SU-DHL-6 (cell line): ENCODE results near the gene CPNE2.

ENCODE experiments used
- EZH2phosphoT487 ChIP-seq: fragments of 200-600 bp; sonication (generic), shearing (Covaris generic); conservative IDR thresholded peaks from 2 replicates; pipeline ENCODE4 v1.6.1; 2018; ENCODE audit warnings: mild to moderate bottlenecking, antibody characterized with exemption, low read length, moderate library complexity, mixed read lengths
- TF ChIP-seq, protein P1 (sequence below): fragments of 200-600 bp; sonication (generic); IDR thresholded peaks from one replicate; pipeline ENCODE4 v1.5.1; 2017; ENCODE audit warnings: antibody characterized with exemption, mild to moderate bottlenecking, low read length, moderate library complexity; ENCODE audit not compliant: insufficient read depth, poor library complexity, severe bottlenecking

DNA sequence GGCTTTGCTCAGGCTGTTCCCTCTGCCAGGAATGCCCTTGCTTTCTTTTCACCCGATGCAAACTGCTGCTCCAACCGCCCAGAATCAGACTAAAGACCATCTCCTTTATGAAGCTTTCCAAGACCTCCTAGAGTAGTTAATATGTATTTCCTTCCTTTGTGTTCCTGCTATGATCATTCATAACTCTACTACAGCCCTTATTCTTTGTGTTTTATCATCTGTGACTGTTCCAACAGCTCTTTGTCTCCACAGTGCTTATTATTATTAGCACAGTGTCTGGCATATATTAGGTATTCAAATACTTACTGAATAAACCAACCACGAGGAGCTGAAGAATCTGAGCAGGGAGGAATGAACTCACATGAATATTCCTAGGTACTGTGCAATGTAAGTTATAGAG, 85.8 kb downstream of the CPNE2 start:
- TF ChIP-seq, protein P1, sequence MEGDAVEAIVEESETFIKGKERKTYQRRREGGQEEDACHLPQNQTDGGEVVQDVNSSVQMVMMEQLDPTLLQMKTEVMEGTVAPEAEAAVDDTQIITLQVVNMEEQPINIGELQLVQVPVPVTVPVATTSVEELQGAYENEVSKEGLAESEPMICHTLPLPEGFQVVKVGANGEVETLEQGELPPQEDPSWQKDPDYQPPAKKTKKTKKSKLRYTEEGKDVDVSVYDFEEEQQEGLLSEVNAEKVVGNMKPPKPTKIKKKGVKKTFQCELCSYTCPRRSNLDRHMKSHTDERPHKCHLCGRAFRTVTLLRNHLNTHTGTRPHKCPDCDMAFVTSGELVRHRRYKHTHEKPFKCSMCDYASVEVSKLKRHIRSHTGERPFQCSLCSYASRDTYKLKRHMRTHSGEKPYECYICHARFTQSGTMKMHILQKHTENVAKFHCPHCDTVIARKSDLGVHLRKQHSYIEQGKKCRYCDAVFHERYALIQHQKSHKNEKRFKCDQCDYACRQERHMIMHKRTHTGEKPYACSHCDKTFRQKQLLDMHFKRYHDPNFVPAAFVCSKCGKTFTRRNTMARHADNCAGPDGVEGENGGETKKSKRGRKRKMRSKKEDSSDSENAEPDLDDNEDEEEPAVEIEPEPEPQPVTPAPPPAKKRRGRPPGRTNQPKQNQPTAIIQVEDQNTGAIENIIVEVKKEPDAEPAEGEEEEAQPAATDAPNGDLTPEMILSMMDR: no peak
- TF ChIP-seq EZH2phosphoT487: no peak
